Activated CD4-positive, alpha-beta memory T cell treated with anti-CD3 and anti-CD28 coated beads, Interleukin-2, amount 10 ng/mL, durations not matched to agents 7 days and 5 days (primary cell): Measurements from ENCODE around the gene LIFR. TPM values are rescaled to one million over a fixed set of nuclear protein-coding genes. Genes with fewer than 3 reads are reported as not detected.
"Not testable (repeated sequence)": the region's sequence is repeated elsewhere in the genome, so short reads cannot be mapped to it uniquely, and the experiment has no call there.

Experiments
- CTCF ChIA-PET: fragments of 350-600 bp; sonication (Branson Sonifier 250); formaldehyde crosslinking; loops from one replicate; lab custom pipeline; 2021; ENCODE audit warnings: antibody characterized with exemption, inconsistent platforms; lab: Charles Lee
- POLR2A ChIA-PET: fragments of 350-600 bp; sonication (Branson Sonifier 250); formaldehyde crosslinking; loops from one replicate; lab custom pipeline; 2021; ENCODE audit warnings: antibody characterized with exemption; lab: Charles Lee
- DNase-seq: peaks from one replicate; pipeline ENCODE4 v3.0.0-alpha.2; 2020
- H3K27ac Mint-ChIP-seq: one replicate; pipeline ENCODE4 v1.8.0; 2021; ENCODE audit warnings: mild to moderate bottlenecking, mixed read lengths
- H3K27me3 Mint-ChIP-seq: one replicate; pipeline ENCODE4 v1.8.0; 2021; ENCODE audit warnings: mixed read lengths
- H3K36me3 Mint-ChIP-seq: one replicate; pipeline ENCODE4 v1.8.0; 2021; ENCODE audit warnings: low read depth, mixed read lengths
- H3K4me1 Mint-ChIP-seq: one replicate; pipeline ENCODE4 v1.8.0; 2021; ENCODE audit warnings: mixed read lengths
- H3K4me3 Mint-ChIP-seq: one replicate; pipeline ENCODE4 v1.8.0; 2021; ENCODE audit warnings: mild to moderate bottlenecking, mixed read lengths
- H3K9me3 Mint-ChIP-seq: one replicate; pipeline ENCODE4 v1.8.0; 2021; ENCODE audit warnings: mixed read lengths
- total RNA-seq, 2 experiments: library from RNA; stranded (reverse); gene quantifications; one replicate each; pipeline ENCODE4 v1.2.3, GENCODE V29; 2021

The LIFR gene
- under 1 TPM; 0.05 to 0.18 TPM for total RNA-seq

DNA sequence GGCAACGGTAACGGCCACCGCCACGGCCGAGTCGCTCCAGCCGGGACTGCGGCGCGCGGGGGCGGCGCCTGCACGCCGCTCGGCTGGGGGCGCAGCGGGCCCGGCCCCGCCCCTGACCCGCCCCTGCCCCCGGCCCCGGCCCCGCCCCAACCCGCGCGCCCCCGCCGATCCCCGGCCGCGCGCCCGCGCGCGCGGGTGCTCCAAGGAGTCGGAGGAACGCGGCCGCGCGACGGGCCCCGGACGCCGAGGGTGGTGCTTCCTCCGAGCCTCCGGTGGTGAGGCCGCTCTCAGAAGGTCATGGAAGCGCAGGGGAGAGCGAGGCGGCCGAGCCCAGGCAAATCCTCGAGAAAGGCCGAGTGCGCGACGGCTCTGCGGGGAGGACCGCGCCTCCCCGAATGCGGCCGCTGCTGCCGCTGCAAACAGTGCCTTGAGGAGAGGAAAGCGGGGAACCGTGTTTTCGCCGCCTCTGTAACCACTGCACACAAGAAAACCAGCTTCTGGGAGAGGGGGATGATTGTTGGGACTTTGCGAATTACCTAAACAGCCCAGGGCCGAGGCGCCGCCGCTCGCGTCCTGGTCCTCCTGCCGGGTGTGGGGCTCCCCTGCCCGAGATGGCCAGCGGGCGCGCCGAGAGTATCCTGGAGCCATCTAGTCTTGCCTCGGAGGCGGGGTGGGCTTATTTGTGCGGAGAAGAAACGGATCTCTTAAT, at the start of gene LIFR:
LIFR (minus strand) TSS at position 48 of the 709 bp plus-strand sequence. CDS start 25,999 bp downstream, outside the sequence.
- ChIA-PET POLR2A (no interaction called here), CTCF (interaction anchor here (1.4 kb wide), 1 partner anchor 115 kb away, joined by 9 read pairs; no protein-coding TSS in a partner anchor)
- Mint-ChIP-seq H3K9me3 (no peaks in the 10 kb centered on the region), H3K4me3 (peak within 1 kb of the TSS; percentile 73), H3K36me3 (peaks cover 3% of the 10 kb centered on the region), H3K27ac (no peak within 1 kb of the TSS), H3K4me1 (peaks cover 10% of the 10 kb centered on the region), H3K27me3 (peaks cover 65% of the 10 kb centered on the region)
- peak; percentile 65 for DNase-seq

DNA sequence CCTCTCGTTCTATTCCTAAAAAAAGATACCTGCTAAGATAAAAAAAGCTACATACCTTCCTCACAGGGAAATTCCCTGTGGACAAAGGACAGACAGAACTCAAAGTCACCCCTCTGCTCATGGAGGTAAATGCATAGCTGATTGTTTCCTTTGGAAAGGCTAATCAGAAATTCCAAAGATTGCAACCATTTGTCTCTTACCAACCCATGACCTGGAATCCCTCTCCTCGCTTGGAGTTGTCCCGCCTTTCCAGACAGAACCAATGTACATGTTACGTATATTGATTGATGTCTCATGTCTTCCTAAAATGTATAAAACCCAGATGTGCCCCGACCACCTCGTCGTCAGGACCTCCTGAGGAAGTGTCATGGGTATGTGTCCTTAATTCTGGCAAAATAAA, 49.2 kb upstream of the LIFR start:
- Mint-ChIP-seq H3K27me3 (peaks cover 9% of the 10 kb centered on the region), H3K36me3 (no peaks in the 10 kb centered on the region), H3K9me3 (no peaks in the 10 kb centered on the region), H3K27ac (no peak overlapping the region), H3K4me1 (no peaks in the 10 kb centered on the region), H3K4me3 (no peak overlapping the region)
- ChIA-PET POLR2A (no interaction called here), CTCF (no interaction called here)
- no peak for DNase-seq

- no peaks in the 10 kb centered on the region for H3K4me1 Mint-ChIP-seq
Observed at GRCh38 chr5:38603691-38604090, 47.2 kb upstream of the LIFR start.

DNA sequence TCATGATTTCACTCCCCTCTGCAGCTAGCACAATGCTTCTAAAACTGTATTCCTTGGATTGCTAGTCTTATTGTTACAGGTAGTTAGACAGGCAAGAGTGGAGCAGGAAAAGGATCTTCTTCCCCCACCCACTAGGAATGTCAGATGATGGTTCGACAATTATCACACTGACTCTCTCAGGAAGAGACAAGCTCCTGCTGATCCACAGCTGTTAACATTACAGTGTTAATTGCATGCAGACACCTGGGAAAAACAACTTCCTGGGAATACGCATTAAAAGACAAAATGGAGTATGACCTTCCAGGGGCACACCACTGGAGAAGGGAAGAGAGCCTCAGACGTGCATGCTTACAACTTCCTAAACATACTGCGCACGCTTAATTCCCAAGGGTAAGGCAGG, 46.2 kb upstream of the LIFR start:
- no peak for DNase-seq
- H3K4me3 Mint-ChIP-seq, result no peak overlapping the region
- no peak overlapping the region for H3K27ac Mint-ChIP-seq
- no peaks in the 10 kb centered on the region for H3K4me1 Mint-ChIP-seq
- H3K36me3 Mint-ChIP-seq, result no peaks in the 10 kb centered on the region
- peaks cover 3% of the 10 kb centered on the region for H3K27me3 Mint-ChIP-seq
- ChIA-PET POLR2A (no interaction called here), CTCF (no interaction called here)
- H3K9me3 Mint-ChIP-seq, result no peaks in the 10 kb centered on the region

More at GRCh38 chr5:38603691-38604090, 47.2 kb upstream of the LIFR start:
- POLR2A ChIA-PET, result no interaction called here
- Mint-ChIP-seq H3K27me3 (peaks cover 5% of the 10 kb centered on the region), H3K36me3 (no peaks in the 10 kb centered on the region), H3K27ac (no peak overlapping the region), H3K9me3 (no peaks in the 10 kb centered on the region), H3K4me3 (no peak overlapping the region)
- DNase-seq, result no peak
- CTCF ChIA-PET, result no interaction called here

GRCh38 chr5:38601863-38602298, 45.4 kb upstream of the LIFR start:
- ChIA-PET CTCF (interaction anchor here (1.5 kb wide), 1 partner anchor 160 kb away, joined by 4 read pairs; no protein-coding TSS in a partner anchor), POLR2A (no interaction called here)
- Mint-ChIP-seq H3K36me3 (no peaks in the 10 kb centered on the region), H3K9me3 (no peaks in the 10 kb centered on the region), H3K4me3 (no peak overlapping the region), H3K27me3 (peaks cover 3% of the 10 kb centered on the region), H3K4me1 (no peaks in the 10 kb centered on the region), H3K27ac (no peak overlapping the region)
- DNase-seq, result no peak

- no peak for DNase-seq
- H3K4me3 Mint-ChIP-seq, result no peak overlapping the region
- no peaks in the 10 kb centered on the region for H3K36me3 Mint-ChIP-seq
- no peak overlapping the region for H3K27ac Mint-ChIP-seq
- peaks cover 3% of the 10 kb centered on the region for H3K27me3 Mint-ChIP-seq
- CTCF ChIA-PET, result interaction anchor here (1.5 kb wide), 1 partner anchor 159 kb away, joined by 4 read pairs; no protein-coding TSS in a partner anchor
- H3K9me3 Mint-ChIP-seq, result no peaks in the 10 kb centered on the region
- POLR2A ChIA-PET, result no interaction called here
- H3K4me1 Mint-ChIP-seq, result no peaks in the 10 kb centered on the region
Observed at GRCh38 chr5:38601133-38601862, 44.9 kb upstream of the LIFR start.

GRCh38 chr5:38600329-38601045, 44.0 kb upstream of the LIFR start:
- Mint-ChIP-seq H3K4me3 (no peak overlapping the region), H3K27me3 (no peaks in the 10 kb centered on the region), H3K27ac (no peak overlapping the region), H3K4me1 (no peaks in the 10 kb centered on the region), H3K36me3 (no peaks in the 10 kb centered on the region), H3K9me3 (no peaks in the 10 kb centered on the region)
- CTCF ChIA-PET, result interaction anchor here (1.5 kb wide), 1 partner anchor 159 kb away, joined by 4 read pairs; no protein-coding TSS in a partner anchor
- DNase-seq, result no peak
- POLR2A ChIA-PET, result no interaction called here

GRCh38 chr5:38599751-38600150, 43.3 kb upstream of the LIFR start:
- DNase-seq, H3K36me3 Mint-ChIP-seq, CTCF ChIA-PET, H3K9me3 Mint-ChIP-seq, H3K4me3 Mint-ChIP-seq, H3K27ac Mint-ChIP-seq, H3K27me3 Mint-ChIP-seq, POLR2A ChIA-PET, H3K4me1 Mint-ChIP-seq: not testable (repeated sequence)

DNA sequence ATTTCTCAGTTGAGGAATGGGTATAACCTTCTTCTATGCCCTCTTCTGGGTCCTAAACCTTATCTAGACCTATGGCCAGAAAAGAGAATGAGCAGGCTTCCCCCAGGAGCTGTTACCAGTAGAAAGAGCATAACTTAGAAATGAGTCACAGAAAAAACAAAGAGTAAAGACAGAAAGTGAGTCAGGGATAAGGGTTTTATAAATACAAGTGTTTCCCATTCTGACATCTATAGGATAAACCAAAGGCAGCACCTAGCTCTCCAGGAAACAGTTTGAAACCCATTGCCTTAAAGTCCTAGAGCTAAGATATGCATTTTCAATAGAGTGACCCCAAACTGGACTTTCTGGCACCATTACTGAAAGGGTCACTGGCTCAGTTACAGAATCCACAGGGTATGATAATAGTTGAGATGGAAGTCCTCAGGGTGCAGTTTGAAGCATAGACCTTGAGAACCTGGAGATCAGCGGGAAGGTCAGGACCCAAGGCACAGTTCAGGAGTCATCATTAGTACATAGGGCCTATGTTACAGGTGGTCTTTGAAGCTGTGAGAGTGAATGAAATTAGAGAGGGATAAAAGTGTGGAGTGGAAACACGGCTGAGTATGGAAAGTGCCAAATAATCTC, 42.7 kb upstream of the LIFR start:
- H3K27me3 Mint-ChIP-seq, result peaks cover 2% of the 10 kb centered on the region
- DNase-seq, result no peak
- no peak overlapping the region for H3K4me3 Mint-ChIP-seq
- CTCF ChIA-PET, result no interaction called here
- POLR2A ChIA-PET, result no interaction called here
- no peaks in the 10 kb centered on the region for H3K4me1 Mint-ChIP-seq
- H3K36me3 Mint-ChIP-seq, result no peaks in the 10 kb centered on the region
- H3K27ac Mint-ChIP-seq, result no peak overlapping the region
- no peaks in the 10 kb centered on the region for H3K9me3 Mint-ChIP-seq

GRCh38 chr5:38598296-38598993, 42.0 kb upstream of the LIFR start:
- peaks cover 2% of the 10 kb centered on the region for H3K27me3 Mint-ChIP-seq
- no peak for DNase-seq
- POLR2A ChIA-PET, result no interaction called here
- no peaks in the 10 kb centered on the region for H3K36me3 Mint-ChIP-seq
- CTCF ChIA-PET, result no interaction called here
- H3K4me3 Mint-ChIP-seq, result no peak overlapping the region
- no peaks in the 10 kb centered on the region for H3K4me1 Mint-ChIP-seq
- H3K27ac Mint-ChIP-seq, result no peak overlapping the region
- H3K9me3 Mint-ChIP-seq, result no peaks in the 10 kb centered on the region

DNA sequence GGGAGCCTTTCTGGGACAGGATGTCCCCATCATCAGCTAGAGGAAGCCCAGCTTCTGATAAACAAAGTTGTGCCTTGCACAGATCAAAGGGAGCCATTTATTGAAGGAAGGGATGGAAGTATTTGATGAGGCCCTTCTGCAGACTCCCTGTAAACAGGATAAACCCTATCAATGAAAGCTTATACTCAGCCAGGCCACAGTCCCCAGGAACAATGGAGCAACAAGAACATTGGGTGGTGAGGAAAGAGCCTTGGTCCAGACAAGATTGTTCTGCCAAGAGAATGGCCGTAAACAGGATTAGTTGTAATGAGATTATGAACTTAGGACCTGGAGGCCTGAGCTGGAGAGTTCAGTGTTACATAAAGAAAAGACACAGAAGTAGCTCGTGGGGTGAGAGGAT, 40.5 kb upstream of the LIFR start:
- POLR2A ChIA-PET, result no interaction called here
- Mint-ChIP-seq H3K9me3 (no peaks in the 10 kb centered on the region), H3K36me3 (no peaks in the 10 kb centered on the region), H3K27me3 (peaks cover 3% of the 10 kb centered on the region), H3K27ac (no peak overlapping the region), H3K4me1 (no peaks in the 10 kb centered on the region), H3K4me3 (no peak overlapping the region)
- CTCF ChIA-PET, result no interaction called here
- DNase-seq, result no peak

DNA sequence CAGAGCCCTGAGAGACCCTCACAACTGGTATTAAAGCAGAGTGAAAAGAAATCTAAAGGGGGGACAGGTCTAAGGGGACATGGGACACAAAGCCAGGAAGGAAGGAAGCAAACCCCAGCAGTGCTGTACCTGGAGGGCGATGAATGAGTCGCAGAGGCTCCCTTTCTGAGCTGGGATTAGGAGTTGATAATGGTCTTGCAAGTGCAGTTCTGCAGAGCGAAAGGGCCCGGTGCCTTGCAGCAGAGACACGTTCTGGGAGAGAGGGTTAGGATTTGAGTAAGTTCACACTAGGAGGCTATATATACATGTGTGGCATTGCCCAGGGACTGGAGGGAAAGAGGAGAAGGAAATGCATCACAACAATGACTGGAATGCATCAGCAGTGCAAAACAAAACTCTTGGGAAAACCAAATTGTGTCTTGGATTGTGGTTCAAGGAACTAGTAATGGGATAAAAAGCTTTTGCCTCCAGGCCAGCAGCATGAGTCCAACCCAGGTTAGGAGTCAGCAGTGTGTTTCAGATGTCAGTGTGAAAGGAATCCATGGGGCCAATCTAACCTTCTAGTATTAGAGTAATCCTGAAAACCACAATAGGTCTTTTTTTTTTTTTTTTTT, 38.8 kb upstream of the LIFR start:
- H3K9me3 Mint-ChIP-seq, result no peaks in the 10 kb centered on the region
- H3K36me3 Mint-ChIP-seq, result no peaks in the 10 kb centered on the region
- H3K27me3 Mint-ChIP-seq, result peaks cover 9% of the 10 kb centered on the region
- ChIA-PET POLR2A (no interaction called here), CTCF (no interaction called here)
- H3K4me1 Mint-ChIP-seq, result no peaks in the 10 kb centered on the region
- no peak overlapping the region for H3K4me3 Mint-ChIP-seq
- H3K27ac Mint-ChIP-seq, result no peak overlapping the region
- DNase-seq, result no peak
